ENCODE results near the gene GSE1.

Gene GSE1

GRCh38 chr16:85607321-85607765 lies 5.8 kb upstream of the GSE1 start:
- no peak for DNase-seq

- DNase-seq: no peak
Measured at GRCh38 chr16:85607796-85608514, 5.2 kb upstream of the GSE1 start.

GRCh38 chr16:85608515-85608885 lies 4.6 kb upstream of the GSE1 start:
- no peak for DNase-seq

GRCh38 chr16:85608887-85609286 lies 4.2 kb upstream of the GSE1 start:
- no peak for DNase-seq

GRCh38 chr16:85609539-85609938 lies 3.6 kb upstream of the GSE1 start:
- no peak for DNase-seq

- DNase-seq: no peak
Measured at GRCh38 chr16:85610059-85610445, 3.1 kb upstream of the GSE1 start.

GRCh38 chr16:85610446-85611193 lies 2.5 kb upstream of the GSE1 start:
- DNase-seq: peak in 13 of 14 donors; percentile 49 to 90 (median 78)

- DNase-seq: no peak
Measured at GRCh38 chr16:85611194-85611443, 2.0 kb upstream of the GSE1 start.

GRCh38 chr16:85611444-85612190 lies 1.5 kb upstream of the GSE1 start:
- DNase-seq: peak in 13 of 14 donors; percentile 20 to 81 (median 67)

- DNase-seq: peak in 3 of 14 donors; percentile 19 to 66 (median 35)
Measured at GRCh38 chr16:85612191-85612800, 826 bp upstream of the GSE1 start.

GRCh38 chr16:85613604-85614337 lies 649 bp downstream of the GSE1 start:
- DNase-seq: peak in 3 of 14 donors; percentile 24 to 48 (median 42)

GRCh38 chr16:85614338-85615013 lies 1.4 kb downstream of the GSE1 start:
- peak in 1 of 14 donors; percentile 20 for DNase-seq

GRCh38 chr16:85615014-85615851 lies 2.1 kb downstream of the GSE1 start:
- DNase-seq: peak in 3 of 14 donors; percentile 8 to 39 (median 37)

GRCh38 chr16:85615852-85616606 lies 2.9 kb downstream of the GSE1 start:
- peak in 12 of 14 donors; percentile 15 to 70 (median 54) for DNase-seq

- DNase-seq: peak in 8 of 14 donors; percentile 33 to 76 (median 52)
Measured at GRCh38 chr16:85616607-85617321, 3.6 kb downstream of the GSE1 start.

- DNase-seq: no peak
Measured at GRCh38 chr16:85617948-85618347, 4.8 kb downstream of the GSE1 start.

GRCh38 chr16:85618521-85618920 lies 5.4 kb downstream of the GSE1 start:
- DNase-seq: no peak

- no peak for DNase-seq
Measured at GRCh38 chr16:85619101-85619891, 6.2 kb downstream of the GSE1 start.

All from C1 segment of cervical spinal cord (tissue), 14 donors.